Stimulated activated CD4-positive, alpha-beta T cell treated with anti-CD3 and anti-CD28 coated beads, Interleukin-1b, Interleukin-23, amount 100 ng/mL, for 4 hours (primary cell): ENCODE measurements around the gene NEK9.
A peak's percentile ranks its signal among the peaks of the same experiment; 100 is the strongest.
"Not testable (repeated sequence)": the region's sequence is repeated elsewhere in the genome, so short reads cannot be mapped to it uniquely, and the experiment has no call there.

ENCODE experiments used
- DNase-seq, 2 donors: peaks; one replicate each; pipeline ENCODE4 v3.0.0-alpha.2; 2020; ENCODE audit warnings: low read depth in 2 of 2

The NEK9 gene

DNA sequence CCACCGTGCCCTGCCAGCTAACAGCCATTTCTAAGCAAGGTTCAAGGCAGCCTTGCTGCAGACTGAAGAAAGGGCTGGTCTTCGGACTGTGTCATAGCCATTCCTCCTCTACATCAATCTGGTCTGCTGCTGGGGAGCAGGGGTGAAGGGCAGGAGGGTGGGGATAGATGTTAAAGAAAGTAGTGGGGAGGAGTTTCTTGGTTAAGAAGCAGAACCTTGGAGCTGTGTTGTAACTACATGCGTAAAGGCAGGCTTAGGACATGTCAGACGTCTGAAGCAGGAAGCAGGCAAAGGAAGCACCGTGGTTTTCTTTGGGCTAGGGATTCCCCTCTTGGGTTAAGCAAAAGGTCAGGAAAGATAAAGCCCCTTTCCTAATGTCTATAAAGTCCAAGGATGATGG lies 18.1 kb upstream of the NEK9 start:
- no peak for DNase-seq

DNA sequence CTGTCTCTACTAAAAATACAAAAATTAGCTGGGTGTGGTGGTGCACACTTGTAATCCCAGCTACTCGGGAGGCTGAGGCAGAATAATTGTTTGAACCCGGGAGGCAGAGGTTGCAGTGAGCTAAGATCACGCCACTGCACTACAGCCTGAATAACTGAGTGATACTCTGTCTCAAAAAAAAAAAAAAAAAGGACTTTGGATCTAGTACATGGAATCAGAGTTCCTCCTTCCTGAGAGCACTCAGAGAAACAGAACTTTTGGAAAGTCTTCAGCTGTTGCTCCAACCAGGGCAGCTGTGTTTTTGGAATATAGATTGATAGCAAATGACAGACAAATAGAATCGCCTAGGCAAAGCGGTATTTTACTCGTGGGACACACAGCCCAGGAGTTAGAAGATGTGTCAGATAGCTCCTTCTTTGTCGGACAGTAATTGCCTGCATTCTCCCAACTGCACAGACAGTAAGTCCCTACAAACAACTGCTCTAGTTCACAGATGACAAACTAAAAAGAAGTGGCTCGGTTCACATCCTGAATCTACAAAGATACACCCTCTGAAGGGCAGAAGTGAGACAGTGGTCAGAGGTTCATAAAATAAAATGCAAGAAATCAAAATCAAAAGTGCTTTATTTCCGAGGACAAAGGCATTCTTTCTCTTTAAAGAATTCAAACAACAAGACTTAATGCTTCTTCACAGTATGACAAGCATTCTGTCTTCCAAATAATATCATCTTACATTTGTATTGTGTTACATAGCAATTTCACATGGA lies 17.1 kb upstream of the NEK9 start:
- no peak for DNase-seq

DNA sequence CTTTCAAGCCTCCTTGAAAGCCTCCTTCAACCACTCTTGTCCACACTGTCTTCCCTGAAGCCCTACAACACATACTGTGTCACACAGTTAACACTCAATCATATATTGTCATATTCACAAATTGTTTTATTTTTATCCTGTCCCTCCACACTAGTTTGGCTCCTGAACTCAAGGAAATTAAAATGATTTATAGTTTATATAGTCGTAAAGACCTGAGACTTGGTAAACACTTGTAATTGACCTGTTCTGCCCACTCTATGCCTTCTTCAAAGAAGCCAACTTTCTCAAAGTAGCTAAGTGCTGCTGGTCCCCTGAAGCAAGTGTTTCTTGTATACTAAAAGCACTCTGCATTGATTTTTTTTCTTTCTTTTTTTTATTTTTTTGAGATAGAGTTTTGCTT lies 15.6 kb upstream of the NEK9 start:
- no peak for DNase-seq

DNA sequence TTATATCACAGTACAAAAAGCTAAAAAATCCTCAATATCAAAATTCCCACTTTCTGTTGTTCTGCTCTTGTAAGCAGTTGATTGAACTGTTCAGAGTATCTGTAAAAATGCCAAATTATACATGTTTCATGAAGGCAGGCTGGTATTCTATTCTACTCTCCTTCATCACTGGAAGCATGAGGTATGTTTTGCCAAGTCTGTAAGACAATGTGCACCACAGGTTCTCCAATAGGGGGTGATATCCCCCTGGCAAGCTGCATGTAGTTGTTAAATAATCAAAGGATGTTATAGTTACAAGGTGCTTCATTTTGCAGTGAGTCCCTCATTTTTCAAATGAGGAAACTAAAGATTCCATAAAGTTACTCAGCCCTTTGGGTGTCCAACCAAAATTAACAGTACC lies 15.1 kb upstream of the NEK9 start:
- DNase-seq, result no peak

DNA sequence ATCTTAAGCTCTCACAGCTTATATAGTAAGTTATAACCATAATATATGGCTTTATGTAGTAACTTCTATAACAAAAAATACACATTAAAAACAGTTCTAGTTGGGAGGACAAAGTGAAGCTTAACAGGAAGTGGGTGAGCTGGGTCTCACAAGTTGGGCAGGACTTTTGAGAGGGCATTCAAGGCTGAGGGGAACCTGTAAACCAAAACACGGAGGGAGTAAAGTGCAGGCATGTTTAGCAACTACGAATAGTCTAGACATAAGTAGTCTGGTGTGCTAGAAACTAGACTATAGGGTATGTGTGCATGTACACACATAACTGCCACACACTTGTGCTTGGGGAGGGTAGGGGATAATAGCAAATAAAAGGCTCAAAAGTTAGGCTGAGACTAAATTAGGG lies 14.2 kb upstream of the NEK9 start:
- no peak for DNase-seq

DNA sequence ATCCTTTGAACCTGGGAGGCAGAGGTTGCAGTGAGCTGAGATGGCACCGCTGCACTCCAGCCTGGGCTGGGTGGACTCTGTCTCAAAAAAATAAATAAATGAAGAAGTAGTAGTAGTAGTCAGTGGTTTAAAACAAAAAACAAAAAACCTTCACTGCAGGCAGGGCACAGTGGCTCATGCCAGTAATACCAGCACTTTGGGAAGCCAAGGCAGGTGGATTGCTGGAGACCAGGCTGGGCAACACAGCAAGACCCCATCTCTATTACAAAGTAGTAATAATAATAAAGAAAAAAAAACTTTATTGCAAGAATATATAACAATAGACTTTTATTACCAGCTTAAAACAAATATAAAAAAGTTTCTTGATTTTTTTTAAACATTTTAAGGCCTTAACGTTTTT lies 13.8 kb upstream of the NEK9 start:
- DNase-seq, result no peak

DNA sequence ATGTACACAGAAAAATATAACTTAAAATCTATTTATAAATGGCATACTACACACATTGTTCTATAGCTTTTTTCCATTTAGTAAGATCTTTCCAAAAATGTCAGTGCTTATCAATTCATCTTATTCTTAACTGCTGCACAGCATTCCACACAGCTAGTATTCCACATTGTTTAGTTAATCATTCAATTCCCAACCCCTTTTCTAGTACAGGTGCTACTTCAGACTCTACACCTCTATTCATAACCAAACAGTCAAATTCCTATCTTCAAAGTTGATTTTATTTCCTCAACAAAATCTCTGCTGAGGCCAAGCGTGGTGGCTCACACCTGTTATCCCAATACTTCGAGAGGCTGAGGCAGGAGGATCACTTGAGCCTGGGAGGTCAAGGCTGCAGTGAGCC lies 12.3 kb upstream of the NEK9 start:
- no peak for DNase-seq

DNA sequence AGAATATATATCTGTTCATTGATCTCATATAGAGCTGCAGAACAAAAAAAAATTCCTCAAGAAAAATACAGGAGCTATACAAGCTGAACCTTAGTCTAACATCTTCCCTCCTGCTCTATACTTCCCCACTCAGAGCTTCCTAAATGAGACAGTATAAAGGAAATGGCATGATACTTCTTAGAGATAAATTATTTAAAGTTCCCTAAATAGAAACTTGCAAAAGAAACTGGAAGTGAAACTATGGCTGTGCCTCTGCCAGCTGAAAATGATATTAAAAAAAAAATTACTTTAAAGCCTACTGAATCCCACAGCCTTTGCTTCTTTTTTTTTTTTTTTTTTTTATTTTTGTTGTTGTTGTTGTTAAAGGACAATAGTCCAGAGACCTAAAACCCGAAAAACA lies 11.6 kb upstream of the NEK9 start:
- DNase-seq, result no peak

DNA sequence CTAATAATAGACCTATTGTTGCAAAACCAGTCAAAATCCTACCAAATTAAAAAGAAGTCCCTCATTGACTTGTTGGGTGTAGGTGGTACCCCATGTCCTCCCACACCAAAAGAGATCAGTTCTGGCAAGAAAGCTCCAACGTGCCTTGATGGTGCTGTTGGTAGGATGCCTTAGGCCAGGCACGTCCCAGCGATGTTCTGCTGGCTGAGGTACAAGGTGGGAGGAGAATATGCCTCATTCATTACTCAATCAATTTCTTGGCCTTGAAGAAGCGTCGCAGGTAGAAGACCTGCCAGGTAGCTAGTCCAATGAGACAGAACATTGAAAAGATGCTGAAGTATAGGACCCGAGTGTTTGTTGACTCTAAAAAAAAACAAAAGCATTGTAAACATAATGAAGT lies 7.8 kb upstream of the NEK9 start:
- no peak for DNase-seq

DNA sequence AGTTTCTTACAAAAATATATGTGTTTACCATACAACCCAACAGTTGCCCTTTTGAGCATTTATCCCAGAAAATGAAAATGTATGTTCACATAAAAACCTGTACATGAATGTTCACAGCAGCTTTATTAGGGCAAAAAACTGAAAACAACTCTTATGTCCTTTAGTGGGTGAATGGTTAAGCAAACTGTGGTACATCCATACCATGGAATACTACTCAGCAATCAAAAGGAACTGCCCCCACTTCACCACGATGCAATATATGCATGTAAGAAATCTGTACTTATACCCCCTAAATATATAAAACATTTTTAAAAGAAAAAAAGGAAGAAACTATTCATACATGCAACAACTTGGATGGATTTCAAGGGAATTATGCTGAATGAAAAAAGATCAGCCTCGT lies 6.7 kb upstream of the NEK9 start:
- no peak for DNase-seq

DNA sequence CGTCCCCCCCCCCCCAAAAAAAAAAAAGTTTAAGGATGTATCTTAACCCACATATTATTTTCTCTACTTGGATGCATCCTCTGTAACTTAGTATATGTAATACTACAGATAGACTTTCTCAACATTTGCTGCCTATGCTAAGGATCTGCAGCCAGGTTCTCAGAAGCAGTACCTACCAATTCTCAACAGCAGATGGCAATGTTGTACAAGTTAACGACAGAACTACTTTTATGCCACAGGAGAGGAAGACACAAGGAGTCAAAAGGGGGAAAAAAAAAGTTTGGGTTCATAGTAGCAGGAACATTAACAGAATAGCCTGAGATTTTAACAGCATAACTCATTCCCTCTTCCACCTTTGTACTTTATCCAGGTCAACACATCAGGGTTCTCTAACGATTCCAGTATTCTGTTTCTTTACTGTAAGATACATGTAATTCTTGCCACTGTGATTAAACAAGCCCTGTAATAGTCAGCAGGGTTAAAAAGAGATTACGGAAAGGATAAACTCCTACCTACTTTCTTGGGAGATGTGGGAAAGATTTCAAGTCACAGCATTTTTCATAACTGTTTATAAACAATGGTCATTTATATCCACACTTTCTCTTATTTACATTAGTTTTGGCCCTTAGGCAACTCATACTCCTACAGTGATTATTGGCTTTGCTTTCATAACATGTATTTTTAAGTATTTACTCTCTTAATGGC lies 5.7 kb upstream of the NEK9 start:
- DNase-seq, result peak in 1 of 2 donors; percentile 60

DNA sequence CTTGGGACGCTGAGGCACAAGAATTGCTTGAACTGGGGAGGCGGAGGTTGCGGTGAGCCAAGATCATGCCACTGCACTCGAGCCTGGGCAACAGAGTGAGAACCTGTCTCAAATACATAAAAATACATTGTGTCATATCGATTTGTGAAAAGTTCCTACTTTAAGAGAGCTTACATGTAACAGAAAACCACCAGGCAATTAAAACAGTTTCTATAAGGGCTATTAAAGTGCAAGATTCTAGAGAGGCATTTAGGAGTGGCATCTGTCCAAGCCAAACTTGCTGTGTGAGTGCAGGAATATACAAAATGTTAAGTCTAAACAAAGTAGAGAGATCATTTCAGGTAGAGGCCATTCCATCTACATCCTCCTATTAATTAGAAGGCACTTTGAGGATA lies 1.7 kb upstream of the NEK9 start:
- no peak for DNase-seq

DNA sequence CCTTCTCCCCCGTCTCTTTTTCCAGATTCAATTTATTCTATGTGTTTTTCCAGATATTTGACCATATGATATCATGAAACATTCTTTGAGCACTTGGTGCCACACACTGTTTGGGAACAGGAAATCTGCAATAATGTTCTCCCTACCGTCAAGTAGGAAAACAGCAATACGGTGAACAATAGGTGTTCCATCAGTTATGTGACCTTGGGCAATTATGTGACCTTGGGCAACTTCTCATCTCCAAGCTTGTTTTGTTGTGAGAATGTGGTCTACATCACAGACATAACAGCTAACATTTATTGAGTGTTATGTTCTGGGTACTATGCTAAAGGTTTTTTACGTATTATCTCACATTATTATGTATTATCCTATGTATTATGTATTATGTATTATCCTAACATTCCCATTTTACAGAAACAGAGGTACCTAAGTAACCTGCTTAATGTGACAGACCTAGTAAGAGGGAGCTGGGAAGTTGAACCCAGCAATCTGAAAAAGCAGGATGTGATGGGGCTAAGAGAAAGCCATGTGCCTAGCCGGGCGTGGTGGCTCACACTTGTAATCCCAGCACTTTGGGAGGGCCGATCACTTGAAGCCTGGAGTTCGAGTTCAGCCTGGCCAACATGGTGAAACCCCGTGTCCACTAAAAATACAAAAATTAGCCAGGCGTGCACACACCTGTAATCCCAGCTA lies 1.2 kb upstream of the NEK9 start:
- DNase-seq, result no peak

DNA sequence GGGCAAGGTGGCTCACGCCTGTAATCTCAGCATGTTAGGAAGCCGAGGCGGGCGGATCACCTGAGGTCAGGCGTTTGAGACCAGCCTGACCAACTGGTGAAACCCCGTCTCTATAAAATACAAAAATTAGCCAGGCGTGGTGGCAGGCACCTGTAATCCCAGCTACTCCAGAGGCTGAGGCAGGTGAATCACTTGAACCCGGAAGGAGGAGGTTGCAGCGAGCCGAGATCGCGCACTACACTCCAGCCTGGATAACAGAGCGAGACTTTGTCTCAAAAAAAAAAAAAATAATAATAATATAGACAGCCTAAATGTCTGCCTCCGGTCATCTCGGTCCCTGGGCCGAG lies 599 bp upstream of the NEK9 start:
- not testable (repeated sequence) for DNase-seq

DNA sequence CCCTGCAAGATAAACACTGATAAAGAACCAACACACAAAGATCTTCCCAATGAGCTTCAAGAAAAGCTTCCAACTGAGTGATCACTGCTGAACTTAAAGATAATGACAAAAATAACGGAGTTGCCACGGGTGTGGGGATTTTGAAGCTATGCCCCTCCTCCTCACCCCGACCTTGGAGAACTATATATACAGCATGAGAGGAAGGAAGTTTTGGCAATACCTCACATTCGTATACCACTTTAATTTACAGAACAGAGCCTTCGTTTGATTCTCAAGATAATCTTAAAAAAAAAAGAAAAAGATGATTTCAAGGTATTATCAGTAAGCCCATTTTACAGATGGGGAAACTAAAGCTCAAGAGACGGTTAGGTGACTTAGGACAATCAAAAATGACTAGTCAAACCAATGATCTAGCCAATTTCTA lies 715 bp downstream of the NEK9 start:
- DNase-seq, result no peak

DNA sequence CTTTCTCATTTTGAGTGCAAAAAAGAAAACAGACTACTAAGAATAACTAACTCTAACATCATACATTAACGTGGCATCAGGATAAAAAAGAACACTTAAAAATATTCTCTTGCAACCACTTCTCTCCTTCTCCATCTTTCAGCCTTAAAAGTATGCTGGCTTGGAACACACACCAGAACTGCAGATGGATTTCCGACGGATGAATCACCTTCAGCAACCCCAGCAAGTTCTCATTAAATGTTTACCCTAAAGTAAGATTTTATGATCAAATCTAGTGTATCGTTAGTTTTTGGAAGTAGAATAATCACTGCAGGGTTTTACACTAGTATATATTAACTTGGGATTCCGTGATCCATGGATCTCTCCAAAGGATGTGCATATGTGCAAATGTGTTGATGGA lies 1.2 kb downstream of the NEK9 start:
- no peak for DNase-seq

DNA sequence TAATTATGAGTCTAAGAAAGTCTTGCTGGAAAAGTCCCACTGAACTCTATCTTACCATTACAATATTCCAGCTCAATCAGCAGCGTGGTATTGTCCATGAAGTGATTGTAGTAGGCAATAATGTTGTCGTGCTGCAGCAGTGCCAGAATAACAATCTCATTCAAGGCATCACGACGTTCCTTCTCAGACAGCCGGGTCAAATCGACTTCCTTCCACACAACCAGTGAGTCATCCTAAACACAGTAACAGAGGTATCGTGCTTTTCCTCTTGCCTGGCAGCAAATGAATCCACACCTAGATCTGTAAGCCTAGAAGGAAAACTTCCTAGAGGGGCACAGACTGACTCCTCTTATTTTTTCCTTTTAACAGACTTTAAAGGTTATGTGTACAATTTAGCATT lies 2.9 kb downstream of the NEK9 start:
- DNase-seq, result peak in 1 of 2 donors; percentile 17

DNA sequence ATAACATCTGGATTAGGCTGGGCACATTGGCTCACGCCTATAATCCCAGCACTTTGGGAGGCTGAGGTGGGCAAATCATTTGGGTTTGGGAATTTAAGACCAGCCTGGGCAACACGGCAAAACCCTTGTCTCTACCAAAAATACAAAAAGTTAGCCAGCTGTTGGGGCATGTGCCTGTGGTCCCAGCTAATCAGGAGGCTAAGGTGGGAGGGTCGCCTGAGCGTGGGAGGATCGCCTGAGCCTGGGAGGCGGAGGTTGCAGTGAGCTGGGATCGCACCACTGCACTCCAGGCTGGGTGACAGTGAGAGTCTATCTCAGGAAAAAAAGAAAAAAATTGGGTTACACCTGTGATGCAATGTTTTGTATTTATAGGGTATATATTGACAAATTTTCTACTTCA lies 5.3 kb downstream of the NEK9 start:
- no peak for DNase-seq

DNA sequence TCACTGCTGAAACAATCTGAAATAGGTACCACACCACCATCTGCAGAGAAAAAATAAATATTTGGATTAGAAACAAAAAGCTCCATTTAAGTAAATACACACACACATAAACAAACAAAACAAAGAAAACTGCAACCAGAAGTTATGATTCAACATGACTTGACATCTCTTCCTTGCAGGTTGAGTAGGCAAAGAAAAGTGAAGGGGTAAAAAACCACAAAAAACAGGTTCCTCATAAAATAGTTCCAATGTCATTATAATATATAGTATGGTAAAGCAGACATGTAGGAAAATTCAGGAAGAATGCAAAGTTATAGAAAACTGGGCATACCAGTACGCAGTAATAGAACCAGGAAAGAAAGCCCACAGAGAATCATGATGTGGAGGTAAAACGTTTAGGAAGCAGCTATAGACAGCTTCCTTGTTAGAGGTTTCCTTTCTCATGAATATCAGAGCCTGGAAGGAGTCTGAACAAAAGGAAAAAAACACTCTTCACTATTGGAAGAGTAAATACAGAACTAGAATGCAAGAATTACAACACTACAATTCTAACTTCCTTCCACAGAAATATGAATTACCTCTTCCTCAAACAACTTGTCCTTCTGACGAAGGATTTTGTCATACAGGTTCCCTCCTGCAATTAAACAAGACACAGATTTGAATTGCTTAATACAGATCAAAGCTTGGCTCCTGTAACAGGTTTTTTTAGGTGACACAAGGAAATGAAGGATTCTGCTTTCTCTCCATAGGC lies 6.1 kb downstream of the NEK9 start:
- DNase-seq, result no peak

DNA sequence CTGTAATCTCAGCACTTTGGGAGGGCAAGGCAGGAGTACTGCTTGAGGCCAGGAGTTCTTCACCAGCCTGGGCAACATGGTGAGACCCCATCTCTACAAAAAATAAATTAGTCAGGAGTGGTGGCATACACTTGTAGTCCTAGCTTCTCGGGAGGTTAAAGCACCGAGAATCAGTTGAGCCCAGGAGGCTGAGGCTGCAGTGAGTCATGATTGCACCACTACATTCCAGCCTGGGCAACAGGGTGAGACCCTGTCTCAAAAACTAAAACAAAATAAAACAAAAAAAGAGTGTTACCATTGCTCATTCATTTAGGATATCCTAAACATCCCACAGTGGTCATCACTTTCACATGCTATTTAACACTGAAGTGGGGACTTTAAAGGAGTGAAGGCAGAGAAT lies 7.8 kb downstream of the NEK9 start:
- no peak for DNase-seq

DNA sequence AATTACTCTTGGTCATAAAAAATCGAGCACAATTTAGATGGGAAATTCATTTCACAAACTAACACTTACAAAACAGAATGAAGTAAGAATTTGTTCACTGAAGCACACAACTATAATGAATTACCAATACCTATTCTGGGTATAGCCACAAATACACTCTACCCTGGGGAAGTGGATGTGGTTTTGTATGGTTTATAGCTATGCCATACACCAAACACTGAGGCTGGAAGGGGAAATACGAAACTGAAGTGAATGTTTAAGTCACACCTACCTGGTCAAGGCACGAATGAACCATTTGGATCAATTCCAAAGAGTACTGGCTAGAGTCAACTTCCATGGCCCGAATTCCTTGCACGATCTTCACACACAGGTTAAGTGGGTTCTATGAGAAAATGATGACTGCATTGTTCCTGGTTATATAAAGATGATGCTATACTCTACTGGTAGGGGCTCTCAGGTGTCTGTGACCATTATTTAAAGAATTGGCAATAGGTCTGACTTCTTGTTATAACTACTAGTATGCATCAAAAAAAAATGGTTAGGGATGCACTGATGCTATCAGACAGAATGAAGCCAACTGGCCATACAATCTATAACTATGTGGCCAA lies 12.8 kb downstream of the NEK9 start:
- no peak for DNase-seq

DNA sequence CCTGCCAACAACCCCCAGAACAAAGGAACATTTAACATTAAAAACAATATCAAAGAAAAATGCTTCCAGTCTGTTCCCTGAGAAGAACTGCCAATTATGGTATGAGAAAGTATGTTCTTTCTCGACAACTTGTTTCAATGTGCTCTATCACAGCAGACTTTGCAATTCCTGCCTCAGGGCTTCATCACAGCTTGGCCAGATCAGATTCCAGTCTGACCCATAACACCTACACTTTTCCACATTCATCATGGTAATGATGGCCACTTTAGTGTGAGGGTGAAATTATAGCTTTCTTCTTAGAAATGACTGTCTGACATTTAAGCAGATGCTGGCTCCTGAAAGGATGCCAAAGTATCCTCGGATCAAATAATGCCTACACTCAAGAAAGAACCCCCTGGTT lies 17.0 kb downstream of the NEK9 start:
- DNase-seq, result no peak
